Thymus (tissue), 11 donors: ENCODE measurements around the gene ZNF76. TPM values are rescaled to one million over a fixed set of nuclear protein-coding genes. Genes with fewer than 3 reads are reported as not detected.

Experiments used
- DNase-seq, 9 donors: peaks; one replicate each; pipeline ENCODE4 v3.0.0-alpha.2; 2013; ENCODE audit warnings: low spot score in 9 of 9, low read depth in 6 of 9, missing footprints in 1 of 9
- H3K27ac ChIP-seq, 2 donors: one replicate each; pipeline ENCODE4 v1.5.1; 2013; ENCODE audit warnings: control low read depth in 1 of 2, low read depth in 1 of 2, low read length in 1 of 2, mild to moderate bottlenecking in 1 of 2, moderate library complexity in 1 of 2
- H3K27me3 ChIP-seq, 2 donors: one replicate each; pipeline ENCODE4 v1.5.1; 2013; ENCODE audit warnings: low read length in 1 of 2; ENCODE audit not compliant: control insufficient read depth in 2 of 2, insufficient read depth in 1 of 2
- H3K36me3 ChIP-seq, 2 donors: one replicate each; pipeline ENCODE4 v1.5.1; 2013; ENCODE audit warnings: low read length in 1 of 2, mild to moderate bottlenecking in 1 of 2, moderate library complexity in 1 of 2; ENCODE audit not compliant: control insufficient read depth in 2 of 2, insufficient read depth in 2 of 2
- H3K4me1 ChIP-seq, 2 donors: one replicate each; pipeline ENCODE4 v1.5.1; 2013; ENCODE audit warnings: low read length in 2 of 2; ENCODE audit not compliant: control insufficient read depth in 2 of 2, insufficient read depth in 2 of 2
- H3K4me3 ChIP-seq, 2 donors: one replicate each; pipeline ENCODE4 v1.5.1; 2013; ENCODE audit warnings: low read length in 2 of 2, control low read depth in 1 of 2, mild to moderate bottlenecking in 1 of 2
- H3K9me3 ChIP-seq, 2 donors: one replicate each; pipeline ENCODE4 v1.5.1; 2013; ENCODE audit warnings: low read length in 1 of 2, mild to moderate bottlenecking in 1 of 2; ENCODE audit not compliant: control insufficient read depth in 2 of 2, insufficient read depth in 1 of 2
- WGBS: extraction: QIAGEN DNeasy Blood & Tissue Kit; methylation state at CpG from one replicate; pipeline ENCODE4 v1.1.7; 2013; 5-methylcytosine and 5-hydroxymethylcytosine counted together
- polyA plus RNA-seq: library from polyadenylated mRNA; stranded (reverse); fragments of 200-250 nt; gene quantifications from one replicate; pipeline ENCODE4 v1.2.3, GENCODE V29; 2013
- total RNA-seq: library from RNA; stranded (reverse); fragments of 120-200 nt; gene quantifications from one replicate; pipeline ENCODE4 v1.2.4, GENCODE V29; 2013
- donor health status: healthy.

Gene ZNF76
- total and polyA plus RNA-seq, 2 donors: 13.9 to 32.0 TPM

- Histone ChIP-seq H3K4me1 (peaks cover 6 to 9% of the 10 kb centered on the region in 2 donors), H3K36me3 (peaks cover 69 to 84% of the 10 kb centered on the region in 2 donors), H3K4me3 (no peak overlapping the region), H3K27me3 (no peaks in the 10 kb centered on the region), H3K9me3 (no peaks in the 10 kb centered on the region), H3K27ac (no peak overlapping the region)
- no peak for DNase-seq
- WGBS: 90% methylated on average over 15 of the region's 15 CpGs
Observed at GRCh38 chr6:35292494-35292893, 33.0 kb downstream of the ZNF76 start.

GRCh38 chr6:35293681-35294080 lies 34.1 kb downstream of the ZNF76 start:
- H3K27ac ChIP-seq: no peak overlapping the region

DNA sequence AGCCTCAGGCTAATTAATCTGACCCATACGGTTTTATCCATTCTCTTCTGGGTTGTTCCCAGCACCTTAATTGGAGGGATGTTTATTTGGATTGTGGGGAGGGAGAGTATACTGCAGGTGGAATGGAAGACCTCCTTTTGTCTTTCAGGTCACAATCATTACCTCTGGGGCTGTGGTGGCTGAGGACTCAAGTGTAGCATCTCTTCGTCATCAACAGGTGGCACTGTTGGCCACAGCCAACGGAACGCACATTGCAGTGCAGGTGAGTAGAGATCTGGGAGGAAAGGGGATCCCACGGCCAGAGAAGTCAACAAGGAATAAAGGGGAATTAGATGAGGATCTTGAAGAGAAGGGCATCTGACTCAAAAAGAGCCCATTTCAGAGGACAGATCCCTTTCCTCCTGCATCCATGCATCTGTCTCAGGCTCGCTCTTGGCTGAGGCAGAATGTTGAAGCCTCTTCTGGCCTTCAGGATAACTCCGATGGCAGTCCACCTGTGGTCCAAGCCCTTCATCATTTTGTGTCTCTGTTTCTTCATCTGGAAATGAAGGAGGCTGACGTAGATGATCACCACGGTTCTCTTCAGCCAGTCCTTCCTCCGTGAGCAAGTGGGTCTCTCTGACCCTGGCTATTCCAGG lies 34.9 kb downstream of the ZNF76 start:
- Histone ChIP-seq H3K27ac (no peak overlapping the region), H3K27me3 (no peaks in the 10 kb centered on the region), H3K36me3 (peaks cover 50 to 69% of the 10 kb centered on the region in 2 donors), H3K4me1 (peaks cover 13 to 25% of the 10 kb centered on the region in 2 donors), H3K4me3 (no peak overlapping the region), H3K9me3 (peaks cover 0 to 2% of the 10 kb centered on the region in 2 donors)
- peak in 6 of 9 donors; percentile 54 to 76 (median 66) for DNase-seq
- WGBS: 67% methylated on average over 10 of the region's 10 CpGs

More at GRCh38 chr6:35293681-35294080, 34.1 kb downstream of the ZNF76 start:
- Histone ChIP-seq H3K27me3 (no peaks in the 10 kb centered on the region), H3K4me1 (peaks cover 6 to 19% of the 10 kb centered on the region in 2 donors), H3K9me3 (peaks cover 0 to 2% of the 10 kb centered on the region in 2 donors), H3K4me3 (no peak overlapping the region), H3K36me3 (peaks cover 58 to 76% of the 10 kb centered on the region in 2 donors)
- WGBS: 98% methylated on average over 9 of the region's 9 CpGs
- no peak for DNase-seq

DNA sequence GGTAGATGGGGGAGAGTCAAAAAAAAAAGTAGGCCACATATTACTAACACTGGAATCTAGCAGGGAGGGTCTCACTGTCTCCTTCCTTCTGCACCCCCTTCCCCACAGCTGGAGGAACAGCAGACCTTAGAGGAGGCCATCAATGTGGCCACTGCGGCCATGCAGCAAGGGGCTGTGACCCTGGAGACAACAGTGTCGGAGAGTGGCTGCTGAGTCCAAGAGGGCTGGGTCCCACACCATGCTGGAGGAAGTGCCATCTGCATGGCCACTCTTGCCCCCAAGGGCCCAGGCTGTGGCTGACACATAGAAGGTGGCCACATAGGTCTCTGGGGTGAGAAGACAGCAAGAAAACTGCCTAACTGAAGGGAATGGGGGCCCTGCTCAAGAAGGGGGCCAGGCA lies 35.5 kb downstream of the ZNF76 start:
- Histone ChIP-seq H3K36me3 (peaks cover 46 to 65% of the 10 kb centered on the region in 2 donors), H3K27me3 (no peaks in the 10 kb centered on the region), H3K9me3 (peaks cover 0 to 2% of the 10 kb centered on the region in 2 donors), H3K4me3 (no peak overlapping the region), H3K27ac (no peak overlapping the region), H3K4me1 (peaks cover 19 to 31% of the 10 kb centered on the region in 2 donors)
- 100% methylated on average over 2 of the region's 2 CpGs for WGBS
- DNase-seq: no peak

DNA sequence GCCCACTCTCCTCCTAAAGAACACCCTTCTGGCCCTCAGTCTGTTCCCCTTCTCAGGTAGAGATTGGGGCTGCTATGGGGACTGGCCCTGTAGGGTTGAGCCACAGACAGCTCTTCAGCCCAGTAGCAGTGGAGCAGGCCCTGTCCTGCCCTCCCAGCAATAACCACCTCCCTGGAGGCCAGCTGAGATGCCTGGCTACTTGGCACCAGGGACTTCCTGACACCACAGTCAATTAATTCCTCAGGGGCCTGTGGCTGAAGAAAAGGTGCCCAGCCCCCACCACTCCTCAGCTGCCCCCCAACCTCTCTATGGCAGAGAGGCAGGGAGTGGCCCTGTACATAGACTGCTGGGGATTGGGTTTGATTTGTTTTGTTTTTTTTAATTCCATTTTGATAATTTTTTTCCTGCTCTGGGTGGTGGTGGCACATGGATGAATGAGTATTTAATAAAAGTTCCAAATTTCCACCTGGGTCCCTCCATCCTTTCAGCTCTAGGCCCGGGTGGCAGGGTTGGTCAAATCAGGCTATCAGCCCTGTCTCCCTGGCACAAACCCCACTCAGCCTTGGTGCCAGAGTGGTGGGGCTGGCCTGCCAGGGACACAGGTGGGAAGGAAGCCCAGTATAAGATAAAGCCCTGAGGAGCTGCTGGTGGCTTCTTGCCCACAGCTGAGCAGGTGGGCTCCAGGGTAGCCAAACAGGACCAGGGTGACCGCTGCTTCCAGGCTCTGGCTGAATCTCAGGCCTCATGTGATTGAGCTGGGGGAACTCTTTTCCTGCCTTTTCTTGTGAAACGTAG lies 36.2 kb downstream of the ZNF76 start:
- Histone ChIP-seq H3K4me1 (peaks cover 25 to 38% of the 10 kb centered on the region in 2 donors), H3K27me3 (no peaks in the 10 kb centered on the region), H3K9me3 (peaks cover 0 to 2% of the 10 kb centered on the region in 2 donors), H3K4me3 (no peak overlapping the region), H3K27ac (no peak overlapping the region), H3K36me3 (peaks cover 39 to 62% of the 10 kb centered on the region in 2 donors)
- WGBS: 67% methylated on average over 3 of the region's 3 CpGs
- DNase-seq: no peak

- Histone ChIP-seq H3K9me3 (peaks cover 0 to 2% of the 10 kb centered on the region in 2 donors), H3K4me3 (peak overlapping the region; percentile 75 to 97), H3K36me3 (peaks cover 28 to 52% of the 10 kb centered on the region in 2 donors), H3K27ac (peak overlapping the region; percentile 55 to 94), H3K4me1 (peaks cover 36 to 50% of the 10 kb centered on the region in 2 donors), H3K27me3 (no peaks in the 10 kb centered on the region)
- no peak for DNase-seq
- 63% methylated on average over 6 of the region's 6 CpGs for WGBS
Observed at GRCh38 chr6:35296931-35297600, 37.5 kb downstream of the ZNF76 start.

- H3K9me3 ChIP-seq: peaks cover 0 to 2% of the 10 kb centered on the region in 2 donors
- H3K4me3 ChIP-seq: peak within 1 kb of the TSS; percentile 75 to 97
- H3K4me1 ChIP-seq: peaks cover 43 to 58% of the 10 kb centered on the region in 2 donors
- under 1% methylated on average over 35 of the region's 35 CpGs for WGBS
- H3K27me3 ChIP-seq: no peaks in the 10 kb centered on the region
- H3K36me3 ChIP-seq: peaks cover 20 to 52% of the 10 kb centered on the region in 2 donors
- peak within 1 kb of the TSS; percentile 94 to 97 for H3K27ac ChIP-seq
- DNase-seq: peak; percentile 70 to 95 (median 86)
Observed at GRCh38 chr6:35297601-35298481, 38.3 kb downstream of the ZNF76 start, which contains the start of gene DEF6. Gene DEF6 (plus strand): TSS chr6:35297818. CDS start chr6:35297857, 39 bp downstream.

- peak overlapping the region; percentile 94 to 97 for H3K27ac ChIP-seq
Observed at GRCh38 chr6:35298625-35299140, 39.1 kb downstream of the ZNF76 start.

More at GRCh38 chr6:35298625-35299140, 39.1 kb downstream of the ZNF76 start:
- Histone ChIP-seq H3K4me1 (peaks cover 49 to 66% of the 10 kb centered on the region in 2 donors), H3K9me3 (peaks cover 0 to 2% of the 10 kb centered on the region in 2 donors), H3K4me3 (peak overlapping the region; percentile 75 to 97), H3K27me3 (no peaks in the 10 kb centered on the region), H3K36me3 (peaks cover 14 to 43% of the 10 kb centered on the region in 2 donors)
- WGBS: 26% methylated on average over 6 of the region's 6 CpGs
- peak in 2 of 9 donors; percentile 32 to 70 for DNase-seq
